Measurements from ENCODE around the gene SNTG2.
"Not testable (repeated sequence)": the region's sequence is repeated elsewhere in the genome, so short reads cannot be mapped to it uniquely, and the experiment has no call there.

The SNTG2 gene

GRCh38 chr2:1104364-1104763, 153.7 kb downstream of the SNTG2 start:
- no peak for DNase-seq

- not testable (repeated sequence) for DNase-seq
Measured at GRCh38 chr2:1106344-1106743, 155.7 kb downstream of the SNTG2 start.

- peak; percentile 25 for DNase-seq
Measured at GRCh38 chr2:1115843-1116539, 165.3 kb downstream of the SNTG2 start.

GRCh38 chr2:1117569-1117968, 166.9 kb downstream of the SNTG2 start:
- DNase-seq = no peak

- no peak for DNase-seq
Measured at GRCh38 chr2:1125217-1125616, 174.6 kb downstream of the SNTG2 start.

GRCh38 chr2:1125633-1126370, 175.2 kb downstream of the SNTG2 start:
- no peak for DNase-seq

GRCh38 chr2:1129982-1130381, 179.3 kb downstream of the SNTG2 start:
- no peak for DNase-seq

GRCh38 chr2:1130922-1131321, 180.3 kb downstream of the SNTG2 start:
- DNase-seq = no peak

GRCh38 chr2:1132328-1132969, 181.8 kb downstream of the SNTG2 start:
- DNase-seq = peak; percentile 65

- DNase-seq = not testable (repeated sequence)
Measured at GRCh38 chr2:1133896-1134295, 183.2 kb downstream of the SNTG2 start.

- no peak for DNase-seq
Measured at GRCh38 chr2:1134629-1135028, 184.0 kb downstream of the SNTG2 start.

GRCh38 chr2:1136067-1136466, 185.4 kb downstream of the SNTG2 start:
- peak; percentile 9 for DNase-seq

GRCh38 chr2:1136846-1137245, 186.2 kb downstream of the SNTG2 start:
- no peak for DNase-seq

GRCh38 chr2:1137264-1137663, 186.6 kb downstream of the SNTG2 start:
- DNase-seq = no peak

GRCh38 chr2:1137913-1138391, 187.3 kb downstream of the SNTG2 start:
- no peak for DNase-seq

- DNase-seq = no peak
Measured at GRCh38 chr2:1140389-1141003, 189.8 kb downstream of the SNTG2 start.

GRCh38 chr2:1141079-1141478, 190.4 kb downstream of the SNTG2 start:
- DNase-seq = no peak

GRCh38 chr2:1143129-1143528, 192.5 kb downstream of the SNTG2 start:
- DNase-seq = no peak

- DNase-seq = no peak
Measured at GRCh38 chr2:1147873-1148612, 197.4 kb downstream of the SNTG2 start.

- no peak for DNase-seq
Measured at GRCh38 chr2:1150724-1151511, 200.3 kb downstream of the SNTG2 start.

GRCh38 chr2:1152375-1152774, 201.7 kb downstream of the SNTG2 start:
- no peak for DNase-seq

GRCh38 chr2:1153920-1154319, 203.3 kb downstream of the SNTG2 start:
- DNase-seq = no peak

Measured in NCI-H1092 (cell line).